Endometrial microvascular endothelial cells (primary cell): Measurements from ENCODE around the gene SLC16A9. TPM values are rescaled to one million over a fixed set of nuclear protein-coding genes. Genes with fewer than 3 reads are reported as not detected.

Experiments
- in situ Hi-C: cut with HindIII; loops from 2 replicates; pipeline ENCODE4 v1.10.0; 2017; ENCODE audit warnings: low sequenced_read_pairs, low pct_unique_long_range_greater_than_20kb; ENCODE audit errors: inconsistent ontology term
- total RNA-seq: library from RNA; depleted of rRNA; stranded (reverse); fragments of >200 nt; gene quantifications from one replicate; pipeline ENCODE4 v1.2.3, GENCODE V29; 2015; ENCODE audit errors: inconsistent ontology term

The SLC16A9 gene
- total RNA-seq, 1 donor from 2014 or later = 1.3 TPM

DNA sequence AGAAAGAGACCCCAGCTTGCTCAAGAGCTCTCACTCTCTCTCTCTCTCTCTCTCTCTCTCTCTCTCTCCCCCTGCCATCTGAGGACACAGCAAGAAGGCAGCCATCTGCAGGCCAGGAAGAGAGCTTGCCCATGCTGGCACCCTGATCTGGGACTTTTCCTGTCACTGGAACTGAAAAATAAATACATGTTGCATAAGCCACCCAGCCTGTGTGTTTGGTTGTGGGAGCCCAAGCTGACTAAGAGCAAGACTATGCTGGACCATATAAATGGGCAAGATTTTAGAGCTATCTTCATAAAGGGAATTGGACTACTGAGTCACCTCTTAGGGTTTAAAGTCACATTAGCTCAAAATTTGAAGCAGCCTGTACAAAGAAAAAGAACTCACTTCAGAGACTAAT lies 98.6 kb downstream of the SLC16A9 start:
- in situ Hi-C loops = no loop called here

DNA sequence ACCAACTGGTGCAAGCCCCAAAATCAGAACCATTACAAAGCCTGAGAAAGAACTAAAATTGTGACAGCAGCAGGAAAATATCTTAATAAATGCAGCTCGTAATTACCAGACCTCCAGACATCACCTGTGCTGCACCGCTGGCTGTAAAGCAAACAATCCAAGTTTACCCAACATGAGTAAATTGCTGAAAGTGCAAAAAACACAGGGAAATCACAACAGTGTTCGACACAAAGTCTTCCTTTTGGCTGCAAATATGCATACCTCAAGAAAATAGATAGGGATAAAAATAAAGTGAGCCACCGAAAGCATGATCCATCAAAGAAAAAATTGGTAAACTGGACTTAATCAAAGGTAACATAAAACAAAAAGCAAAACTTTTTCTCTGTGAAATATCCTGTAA lies 101.7 kb downstream of the SLC16A9 start:
- in situ Hi-C loops = no loop called here

DNA sequence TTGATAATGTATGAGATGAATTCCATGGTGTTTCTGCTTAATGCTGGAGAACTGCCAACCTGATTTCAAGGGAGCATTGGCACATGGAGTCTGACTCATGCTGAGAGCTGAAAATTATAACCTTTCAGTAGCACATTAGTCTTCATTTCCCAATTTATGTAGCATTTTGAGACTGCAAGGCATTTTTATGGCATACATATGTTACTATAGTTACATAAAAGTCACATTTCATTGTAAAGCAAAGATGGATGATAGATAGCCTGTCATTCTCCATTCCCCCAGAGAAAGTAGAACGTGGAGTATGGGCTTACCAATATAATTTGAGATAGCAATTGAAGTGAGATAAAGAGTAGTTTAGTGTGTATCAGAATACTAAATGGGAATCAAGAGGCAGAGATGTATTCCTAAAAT lies 103.1 kb downstream of the SLC16A9 start:
- in situ Hi-C loops = no loop called here

DNA sequence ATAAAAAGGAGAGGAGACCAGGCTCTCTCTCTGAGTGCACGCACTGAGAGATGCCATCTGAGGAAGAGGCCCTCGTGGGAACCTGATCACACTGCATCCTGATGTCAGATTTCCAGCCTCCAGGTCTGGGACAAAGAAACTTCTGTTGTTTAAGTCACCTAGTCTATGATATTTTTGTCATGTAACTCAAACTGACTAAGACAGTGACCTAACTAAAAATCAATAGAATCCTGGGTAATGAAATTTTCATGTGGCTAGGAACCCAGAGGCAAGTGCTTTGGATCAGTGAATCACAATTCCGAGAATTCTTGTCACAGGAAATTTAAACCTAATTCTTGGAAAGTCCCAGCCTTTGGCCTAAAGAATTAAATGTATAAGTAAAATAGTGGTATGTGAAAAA lies 107.7 kb downstream of the SLC16A9 start:
- in situ Hi-C loops = no loop called here

Other genes with a start within 250 kb of the SLC16A9 start
- gene MRLN, start 43.6 kb upstream of the SLC16A9 start, total RNA-seq = not detected
- 36.1 TPM for gene CCDC6, start 196.7 kb upstream of the SLC16A9 start, total RNA-seq